Tibial nerve (tissue), 4 donors: ENCODE data around the gene RSPH10B2.

Experiments used
- EP300 ChIP-seq, 2 donors: sonication (generic); formaldehyde crosslinking; IDR thresholded peaks; one replicate each; pipeline ENCODE4 v1.6.1; 2017; ENCODE audit warnings: antibody characterized with exemption in 2 of 2, mild to moderate bottlenecking in 1 of 2
- POLR2A ChIP-seq, 2 donors: fragments of 450-650 bp; IDR thresholded peaks; one replicate each; pipeline ENCODE4 v1.6.1; 2017; ENCODE audit warnings: antibody characterized with exemption in 2 of 2, mild to moderate bottlenecking in 2 of 2, moderate library complexity in 2 of 2
- TF ChIP-seq, protein P1 (sequence below), 5 experiments: fragments of 200-600 bp in 3 of 5; fragments of 450-650 bp in 2 of 5; sonication (generic) in 3 of 5; IDR thresholded peaks; one replicate each; pipeline ENCODE4 v1.5.1; 2016 to 2019; ENCODE audit warnings: antibody characterized with exemption in 5 of 5, mild to moderate bottlenecking in 3 of 5, moderate library complexity in 2 of 5

DNA sequence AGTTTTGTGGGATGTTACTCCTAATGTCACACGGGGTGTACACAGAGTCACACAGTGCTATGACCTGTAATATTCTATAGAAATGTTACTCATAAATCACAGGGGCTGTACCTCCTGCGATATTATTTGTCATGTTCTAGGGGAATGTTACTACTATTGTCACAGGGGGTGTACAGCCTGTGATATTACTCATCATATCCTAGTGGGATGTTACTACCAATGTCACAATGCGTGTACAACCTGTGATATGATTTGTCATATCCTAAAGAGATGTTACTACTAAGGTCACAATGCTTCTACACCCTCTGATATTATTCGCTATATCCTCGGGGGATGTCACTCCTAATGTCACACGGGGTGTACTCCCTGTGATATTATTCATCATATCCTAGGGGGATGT lies 79.7 kb downstream of the RSPH10B2 start:
- TF ChIP-seq POLR2A (IDR thresholded peaks at IDR 0.05) (no peak), EP300 (IDR thresholded peaks at IDR 0.05) (no peak)
- TF ChIP-seq, protein P1, sequence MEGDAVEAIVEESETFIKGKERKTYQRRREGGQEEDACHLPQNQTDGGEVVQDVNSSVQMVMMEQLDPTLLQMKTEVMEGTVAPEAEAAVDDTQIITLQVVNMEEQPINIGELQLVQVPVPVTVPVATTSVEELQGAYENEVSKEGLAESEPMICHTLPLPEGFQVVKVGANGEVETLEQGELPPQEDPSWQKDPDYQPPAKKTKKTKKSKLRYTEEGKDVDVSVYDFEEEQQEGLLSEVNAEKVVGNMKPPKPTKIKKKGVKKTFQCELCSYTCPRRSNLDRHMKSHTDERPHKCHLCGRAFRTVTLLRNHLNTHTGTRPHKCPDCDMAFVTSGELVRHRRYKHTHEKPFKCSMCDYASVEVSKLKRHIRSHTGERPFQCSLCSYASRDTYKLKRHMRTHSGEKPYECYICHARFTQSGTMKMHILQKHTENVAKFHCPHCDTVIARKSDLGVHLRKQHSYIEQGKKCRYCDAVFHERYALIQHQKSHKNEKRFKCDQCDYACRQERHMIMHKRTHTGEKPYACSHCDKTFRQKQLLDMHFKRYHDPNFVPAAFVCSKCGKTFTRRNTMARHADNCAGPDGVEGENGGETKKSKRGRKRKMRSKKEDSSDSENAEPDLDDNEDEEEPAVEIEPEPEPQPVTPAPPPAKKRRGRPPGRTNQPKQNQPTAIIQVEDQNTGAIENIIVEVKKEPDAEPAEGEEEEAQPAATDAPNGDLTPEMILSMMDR (IDR thresholded peaks at IDR 0.05) = no peak
